ENCODE measurements around the gene KDM5A.
"Not testable (repeated sequence)": the region's sequence is repeated elsewhere in the genome, so short reads cannot be mapped to it uniquely, and the experiment has no call there.

Gene KDM5A

DNA sequence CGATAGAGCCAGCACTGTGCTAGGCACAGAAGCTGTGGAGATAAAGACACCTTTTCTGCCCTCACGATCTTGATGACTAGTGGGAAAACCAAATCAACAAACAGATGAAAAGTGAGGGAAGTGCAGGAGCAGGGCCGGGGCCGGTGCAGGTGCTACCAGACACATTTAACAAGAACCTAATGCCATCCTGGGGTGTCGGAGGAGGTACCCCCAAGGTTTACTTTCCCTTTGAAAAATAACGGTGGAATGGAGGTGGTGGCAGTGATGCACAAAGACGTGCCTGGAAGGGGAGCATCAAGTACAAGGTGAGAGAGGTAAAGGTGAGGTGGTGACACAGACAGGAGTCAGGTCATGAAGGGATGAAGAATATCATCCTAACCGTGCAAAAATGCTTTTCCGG, 148.6 kb downstream of the KDM5A start:
- Histone ChIP-seq H3K4me3 (ENCODE audit: low read depth, low read length) (no peak overlapping the region), H3K4me1 (no peaks in the 10 kb centered on the region), H3K9me3 (no peaks in the 10 kb centered on the region; the same call in 1 of the 2 replicates), H3K27me3 (no peaks in the 10 kb centered on the region), H3K36me3 (no peaks in the 10 kb centered on the region)
- no peak for TF ChIP-seq CTCF (IDR thresholded peaks at IDR 0.05; ENCODE audit: low read depth, low read length)
- DNase-seq = no peak

DNA sequence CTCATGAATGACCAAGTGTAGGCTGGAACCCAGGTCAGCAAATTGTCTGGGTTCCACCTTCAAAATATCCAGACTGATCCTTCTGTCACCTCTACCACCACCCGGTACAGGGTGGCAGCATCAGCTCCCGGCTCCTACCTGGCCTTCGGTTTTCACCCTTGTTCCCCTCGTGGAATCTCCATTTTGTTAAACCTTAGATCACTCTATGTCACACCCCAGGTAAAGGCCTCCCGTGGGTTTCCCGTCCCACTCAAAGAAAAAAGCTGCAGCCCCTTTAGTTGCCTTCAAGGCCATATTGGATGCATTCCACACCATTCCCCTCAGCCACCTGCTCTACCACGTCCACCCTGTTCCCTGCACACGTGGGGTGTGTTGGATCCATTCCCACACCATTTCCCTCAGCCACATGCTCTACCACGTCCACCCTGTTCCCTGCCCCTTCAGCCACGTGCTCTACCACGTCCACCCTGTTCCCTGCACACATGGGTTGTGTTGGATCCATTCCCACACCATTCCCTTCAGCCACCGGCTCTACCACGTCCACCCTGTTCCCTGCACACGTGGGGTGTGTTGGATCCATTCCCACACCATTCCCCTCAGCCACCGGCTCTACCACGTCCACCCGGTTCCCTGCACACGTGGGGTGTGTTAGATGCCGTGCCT, 150.3 kb downstream of the KDM5A start:
- Histone ChIP-seq H3K27me3 (no peaks in the 10 kb centered on the region), H3K4me1 (no peaks in the 10 kb centered on the region)
- no peak for TF ChIP-seq CTCF (IDR thresholded peaks at IDR 0.05; ENCODE audit: low read depth, low read length)

DNA sequence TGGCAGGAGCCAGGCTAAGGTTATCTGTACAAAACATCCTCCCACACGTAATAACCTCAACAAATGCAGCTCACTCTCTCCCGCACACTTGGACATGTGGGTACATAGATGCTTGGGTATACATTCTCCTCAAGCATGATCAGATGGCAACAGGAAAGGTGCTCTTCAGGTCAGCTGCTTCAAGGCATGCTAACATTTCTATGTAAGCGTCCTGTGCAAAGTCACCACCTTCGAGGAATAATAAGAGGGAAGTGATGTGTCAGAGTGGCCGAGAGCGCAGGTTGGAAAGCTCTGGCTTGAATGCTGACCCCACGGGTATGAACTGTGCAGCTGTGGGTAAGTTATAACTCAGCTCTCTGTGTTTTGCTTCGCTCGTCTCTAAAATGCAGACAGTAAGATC, 151.0 kb downstream of the KDM5A start:
- no peaks in the 10 kb centered on the region for H3K27me3 ChIP-seq
- no peak for TF ChIP-seq CTCF (IDR thresholded peaks at IDR 0.05; ENCODE audit: low read depth, low read length)
- H3K9me3 ChIP-seq = no peaks in the 10 kb centered on the region; the same call in 1 of the 2 replicates
- no peaks in the 10 kb centered on the region for H3K36me3 ChIP-seq
- no peak for DNase-seq
- no peak overlapping the region for H3K4me3 ChIP-seq (ENCODE audit: low read depth, low read length)
- no peaks in the 10 kb centered on the region for H3K4me1 ChIP-seq

More for the DNA sequence above, 150.3 kb downstream of the KDM5A start:
- no peaks in the 10 kb centered on the region for H3K36me3 ChIP-seq
- no peak overlapping the region for H3K4me3 ChIP-seq (ENCODE audit: low read depth, low read length)
- no peak for DNase-seq
- H3K9me3 ChIP-seq = no peaks in the 10 kb centered on the region; the same call in 1 of the 2 replicates

GRCh38 chr12:237026-237815, 151.9 kb downstream of the KDM5A start:
- Histone ChIP-seq H3K27me3 (no peaks in the 10 kb centered on the region), H3K9me3 (no peaks in the 10 kb centered on the region; the same call in 1 of the 2 replicates), H3K4me1 (no peaks in the 10 kb centered on the region), H3K4me3 (ENCODE audit: low read depth, low read length) (no peak overlapping the region), H3K36me3 (no peaks in the 10 kb centered on the region)
- TF ChIP-seq CTCF (IDR thresholded peaks at IDR 0.05; ENCODE audit: low read depth, low read length) = no peak
- DNase-seq = no peak

DNA sequence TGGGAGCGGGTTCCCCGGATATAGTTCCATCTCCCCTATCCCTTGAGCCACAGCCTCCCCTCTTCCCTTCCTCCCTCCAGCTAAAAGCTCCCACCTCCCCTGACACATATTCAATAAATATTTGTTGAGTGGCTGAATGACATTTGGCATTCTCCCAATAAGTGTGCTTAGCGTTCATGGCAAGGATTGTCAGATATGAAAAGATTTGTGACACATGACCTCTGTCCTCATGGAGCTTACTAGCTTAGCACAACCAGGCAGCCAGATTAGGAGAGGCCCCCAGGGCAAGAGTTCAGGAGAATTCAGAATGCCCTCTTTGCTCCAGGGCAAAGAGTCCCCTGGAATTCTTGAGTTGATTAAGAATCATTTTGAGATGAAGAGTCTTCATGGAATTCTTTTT, 152.7 kb downstream of the KDM5A start:
- no peaks in the 10 kb centered on the region; the same call in 1 of the 2 replicates for H3K9me3 ChIP-seq
- no peak for DNase-seq
- no peaks in the 10 kb centered on the region for H3K4me1 ChIP-seq
- TF ChIP-seq CTCF (IDR thresholded peaks at IDR 0.05; ENCODE audit: low read depth, low read length) = no peak
- H3K27me3 ChIP-seq = no peaks in the 10 kb centered on the region
- no peak overlapping the region for H3K4me3 ChIP-seq (ENCODE audit: low read depth, low read length)
- H3K36me3 ChIP-seq = no peaks in the 10 kb centered on the region

DNA sequence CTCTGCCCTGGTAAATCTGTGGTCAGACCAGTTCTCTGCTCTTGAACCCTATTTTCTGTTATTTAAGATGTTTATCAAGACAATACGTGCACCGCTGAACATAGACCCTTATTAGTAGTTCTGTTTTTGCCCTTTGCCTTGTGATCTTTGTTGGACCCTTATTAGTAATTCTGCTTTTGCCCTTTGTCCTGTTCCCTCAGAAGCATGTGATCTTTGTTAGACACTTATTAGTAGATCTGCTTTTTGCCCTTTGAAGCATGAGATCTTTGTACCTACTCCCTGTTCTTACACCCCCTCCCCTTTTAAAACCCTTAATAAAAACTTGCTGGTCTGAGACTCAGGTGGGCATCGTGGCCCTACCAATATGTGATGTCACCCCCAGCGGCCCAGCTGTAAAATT, 153.2 kb downstream of the KDM5A start:
- DNase-seq; H3K36me3 ChIP-seq; H3K4me1 ChIP-seq; H3K4me3 ChIP-seq (ENCODE audit: low read depth, low read length); H3K9me3 ChIP-seq; H3K27me3 ChIP-seq: not testable (repeated sequence)
